HepG2 (cell line): ENCODE results near the gene COL18A1. TPM values are rescaled to one million over a fixed set of nuclear protein-coding genes. Genes with fewer than 3 reads are reported as not detected.

Experiments used
- HNF1A ChIP-seq, 2 experiments: sonication (generic) in 1 of 2; formaldehyde crosslinking in 1 of 2; IDR thresholded peaks; 2 replicates each; pipeline versions ENCODE4 v1.4.0 to v1.6.1; 2016 to 2020; ENCODE audit warnings: borderline replicate concordance in 1 of 2, low read depth in 1 of 2, mild to moderate bottlenecking in 1 of 2, missing genetic modification reagents in 1 of 2
- KAT8 ChIP-seq: IDR thresholded peaks from 2 replicates; pipeline ENCODE4 v1.6.1; 2016; ENCODE audit warnings: missing genetic modification reagents, missing compliant biosample characterization
- MBNL3 ChIP-seq: fragments of 250-450 bp; sonication (Bioruptor Pico); conservative IDR thresholded peaks from 2 replicates; pipeline ENCODE4 v1.8.0; 2022; ENCODE audit warnings: mild to moderate bottlenecking, inconsistent platforms
- NFE2L1 ChIP-seq: sonication (generic); formaldehyde crosslinking; IDR thresholded peaks from 2 replicates; pipeline ENCODE4 v1.4.0; 2020; ENCODE audit warnings: missing genetic modification reagents, mild to moderate bottlenecking, borderline replicate concordance
- NFYC ChIP-seq: IDR thresholded peaks from 2 replicates; pipeline ENCODE4 v1.6.1; 2016; ENCODE audit warnings: missing genetic modification reagents, missing compliant biosample characterization
- SSRP1 ChIP-seq: IDR thresholded peaks from 2 replicates; pipeline ENCODE4 v1.6.1; 2016; ENCODE audit warnings: control low read depth
- ZBTB46 ChIP-seq: sonication (generic); formaldehyde crosslinking; IDR thresholded peaks from 2 replicates; pipeline ENCODE4 v1.4.0; 2020; ENCODE audit warnings: mild to moderate bottlenecking, missing genetic modification reagents, borderline replicate concordance
- ZNF646 ChIP-seq: sonication (generic); formaldehyde crosslinking; IDR thresholded peaks from 2 replicates; pipeline ENCODE4 v1.9.0; 2021; ENCODE audit warnings: mild to moderate bottlenecking, missing genetic modification reagents
- polyA plus RNA-seq, 8 experiments: library from polyadenylated mRNA; depleted of rRNA in 3 of 8; stranded (reverse) in 7 of 8; unstranded in 1 of 8; fragments of >200 nt; fragmentation: Illumina TruSeq in 4 of 8; extraction: Trizol in 4 of 8; gene quantifications; 2 replicates each; pipeline versions ENCODE4 v1.2.1 to v1.2.3, GENCODE V29; 2011 to 2016; ENCODE audit warnings: low read depth in 4 of 8, missing spikeins in 1 of 8, mixed read lengths in 1 of 8; ENCODE audit not compliant: insufficient read depth in 1 of 8
- total RNA-seq, 5 experiments: library from RNA; depleted of rRNA; stranded (reverse); fragments of >200 nt; fragmentation: Illumina TruSeq; extraction: Trizol; gene quantifications; 2 replicates each; pipeline ENCODE4 v1.2.3, GENCODE V29; 2016; ENCODE audit warnings: low read depth in 1 of 5
- TF ChIP-seq, protein P1 (sequence below): sonication (generic); formaldehyde crosslinking; IDR thresholded peaks from 2 replicates; pipeline ENCODE4 v1.8.0; 2023; ENCODE audit warnings: mild to moderate bottlenecking, missing genetic modification reagents
- TF ChIP-seq, protein P2 (sequence below), 2 experiments: sonication (generic) in 1 of 2; formaldehyde crosslinking in 1 of 2; IDR thresholded peaks; 2 replicates each; pipeline versions ENCODE4 v1.4.0 to v1.6.1; 2018 to 2020; ENCODE audit warnings: missing genetic modification reagents in 2 of 2, borderline replicate concordance in 1 of 2, low read depth in 1 of 2, mild to moderate bottlenecking in 1 of 2, missing biosample characterization in 1 of 2

The COL18A1 gene
- total and polyA plus RNA-seq, 2 of the 13 experiments (the other 11 are each of a cell fraction or from before 2014, with no cell fraction given) = 79.0 to 102 TPM

GRCh38 chr21:45427331-45428271, 22.6 kb downstream of the COL18A1 start (continued):
- TF ChIP-seq NFE2L1 = no peak
- peak; percentile 87 for TF ChIP-seq KAT8 (CRISPR knock-in tag)
- no peak for TF ChIP-seq ZNF646
- TF ChIP-seq, protein P1, sequence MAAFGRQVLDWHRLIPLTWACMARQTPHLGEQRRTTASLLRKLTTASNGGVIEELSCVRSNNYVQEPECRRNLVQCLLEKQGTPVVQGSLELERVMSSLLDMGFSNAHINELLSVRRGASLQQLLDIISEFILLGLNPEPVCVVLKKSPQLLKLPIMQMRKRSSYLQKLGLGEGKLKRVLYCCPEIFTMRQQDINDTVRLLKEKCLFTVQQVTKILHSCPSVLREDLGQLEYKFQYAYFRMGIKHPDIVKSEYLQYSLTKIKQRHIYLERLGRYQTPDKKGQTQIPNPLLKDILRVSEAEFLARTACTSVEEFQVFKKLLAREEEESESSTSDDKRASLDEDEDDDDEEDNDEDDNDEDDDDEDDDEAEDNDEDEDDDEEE (CRISPR knock-in tag) = peak; percentile 34; the same call in 1 of the 2 replicates
- TF ChIP-seq MBNL3 (CRISPR knock-in tag) = no peak
- no peak for TF ChIP-seq ZBTB46
- TF ChIP-seq NFYC (CRISPR knock-in tag) = peak; percentile 47; the same call in 1 of the 2 replicates
- peak; percentile 47; the same call in 1 of the 2 replicates for TF ChIP-seq HNF1A (IDR thresholded peaks at IDR 0.05; ENCODE audit: low read depth)
- TF ChIP-seq HNF1A (CRISPR knock-in tag; IDR thresholded peaks at IDR 0.05; ENCODE audit: borderline replicate concordance) = peak; percentile 62; the same call in 1 of the 2 replicates
- TF ChIP-seq, protein P2, sequence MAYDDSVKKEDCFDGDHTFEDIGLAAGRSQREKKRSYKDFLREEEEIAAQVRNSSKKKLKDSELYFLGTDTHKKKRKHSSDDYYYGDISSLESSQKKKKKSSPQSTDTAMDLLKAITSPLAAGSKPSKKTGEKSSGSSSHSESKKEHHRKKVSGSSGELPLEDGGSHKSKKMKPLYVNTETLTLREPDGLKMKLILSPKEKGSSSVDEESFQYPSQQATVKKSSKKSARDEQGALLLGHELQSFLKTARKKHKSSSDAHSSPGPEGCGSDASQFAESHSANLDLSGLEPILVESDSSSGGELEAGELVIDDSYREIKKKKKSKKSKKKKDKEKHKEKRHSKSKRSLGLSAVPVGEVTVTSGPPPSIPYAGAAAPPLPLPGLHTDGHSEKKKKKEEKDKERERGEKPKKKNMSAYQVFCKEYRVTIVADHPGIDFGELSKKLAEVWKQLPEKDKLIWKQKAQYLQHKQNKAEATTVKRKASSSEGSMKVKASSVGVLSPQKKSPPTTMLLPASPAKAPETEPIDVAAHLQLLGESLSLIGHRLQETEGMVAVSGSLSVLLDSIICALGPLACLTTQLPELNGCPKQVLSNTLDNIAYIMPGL (CRISPR knock-in tag; IDR thresholded peaks at IDR 0.05; ENCODE audit: borderline replicate concordance in 1 of 2, low read depth in 1 of 2) = peak; percentile 36 to 85; a peak in 1 of 4 replicates
- TF ChIP-seq SSRP1 (CRISPR knock-in tag) = peak; percentile 54; the same call in 1 of the 2 replicates
